Esophagus muscularis mucosa (tissue), 4 donors: ENCODE measurements around the gene PRKCB.

Experiments
- CTCF ChIP-seq, 3 experiments: fragments of 200-600 bp in 2 of 3; fragments of 450-650 bp in 1 of 3; sonication (generic) in 2 of 3; IDR thresholded peaks; one replicate each; pipeline ENCODE4 v1.5.1; 2017 to 2019; ENCODE audit warnings: antibody characterized with exemption in 3 of 3, mild to moderate bottlenecking in 2 of 3, moderate library complexity in 1 of 3
- EP300 ChIP-seq: sonication (generic); formaldehyde crosslinking; IDR thresholded peaks from one replicate; pipeline ENCODE4 v1.6.1; 2017; ENCODE audit warnings: antibody characterized with exemption
- POLR2A ChIP-seq: fragments of 450-650 bp; IDR thresholded peaks from one replicate; pipeline ENCODE4 v1.6.1; 2017; ENCODE audit warnings: antibody characterized with exemption, moderate library complexity, mild to moderate bottlenecking, low read depth
- POLR2AphosphoS5 ChIP-seq, 2 donors: sonication (generic); formaldehyde crosslinking; IDR thresholded peaks; one replicate each; pipeline ENCODE4 v1.6.1; 2017; ENCODE audit warnings: antibody characterized with exemption in 2 of 2

GRCh38 chr16:23944381-23944780, 108.6 kb downstream of the PRKCB start:
- TF ChIP-seq CTCF (IDR thresholded peaks at IDR 0.05) (no peak), POLR2AphosphoS5 (IDR thresholded peaks at IDR 0.05) (no peak), POLR2A (no peak), EP300 (no peak)
